Gastrocnemius medialis (tissue), 4 donors: ENCODE data around the gene NLGN2.

Experiments used
- POLR2A ChIP-seq, 2 donors: fragments of 450-650 bp; IDR thresholded peaks; one replicate each; pipeline ENCODE4 v1.6.1; 2017; ENCODE audit warnings: antibody characterized with exemption in 2 of 2, mild to moderate bottlenecking in 2 of 2, moderate library complexity in 2 of 2
- TF ChIP-seq, protein P1 (sequence below), 5 experiments: fragments of 450-650 bp in 3 of 5; fragments of 200-600 bp in 2 of 5; sonication (generic) in 2 of 5; IDR thresholded peaks in 4 of 5; conservative IDR thresholded peaks in 1 of 5; 1 replicate in 4 of 5; 2 replicates in 1 of 5; pipeline ENCODE4 v1.5.1; 2016 to 2019; ENCODE audit warnings: antibody characterized with exemption in 5 of 5, mild to moderate bottlenecking in 3 of 5, moderate library complexity in 3 of 5

DNA sequence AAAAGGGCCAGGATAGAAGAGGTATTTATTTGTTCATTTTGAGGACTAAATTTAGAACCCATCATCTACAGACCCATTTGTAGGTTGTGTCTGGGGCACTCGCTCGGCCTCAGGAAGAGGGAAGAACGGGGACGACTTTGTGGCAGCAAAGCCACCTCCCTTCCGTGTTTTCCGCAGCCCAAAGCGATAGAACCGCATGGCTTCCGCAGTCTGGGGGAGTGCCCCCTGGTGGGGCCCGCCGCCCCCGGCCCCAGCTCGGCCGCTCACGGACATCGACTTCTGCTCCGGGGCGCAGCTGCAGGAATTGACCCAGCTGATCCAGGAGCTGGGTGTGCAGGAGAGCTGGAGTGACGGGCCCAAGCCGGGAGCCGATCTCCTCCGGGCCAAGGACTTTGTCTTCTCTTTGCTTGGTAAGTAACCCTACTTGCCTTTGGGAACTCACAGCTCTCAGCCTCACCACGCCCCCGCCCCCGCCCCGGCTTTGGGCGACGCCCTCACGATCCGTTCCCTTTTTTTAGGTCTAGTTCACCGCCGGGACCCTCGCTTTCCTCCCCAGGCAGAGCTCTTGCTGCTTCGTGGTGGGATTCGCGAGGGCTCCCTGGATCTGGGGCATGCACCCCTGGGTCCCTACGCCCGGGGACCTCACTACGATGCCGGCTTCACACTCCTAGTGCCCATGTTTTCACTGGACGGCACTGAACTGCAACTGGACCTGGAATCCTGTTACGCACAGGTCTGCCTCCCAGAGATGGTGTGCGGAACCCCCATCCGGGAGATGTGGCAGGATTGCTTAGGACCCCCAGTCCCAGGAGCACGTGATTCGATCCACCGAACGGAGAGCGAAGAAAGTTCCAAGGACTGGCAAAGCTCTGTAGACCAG is 28.3 kb downstream of the NLGN2 start:
- TF ChIP-seq POLR2A (IDR thresholded peaks at IDR 0.05), result peak in 1 of 2 donors; percentile 4
- TF ChIP-seq, protein P1, sequence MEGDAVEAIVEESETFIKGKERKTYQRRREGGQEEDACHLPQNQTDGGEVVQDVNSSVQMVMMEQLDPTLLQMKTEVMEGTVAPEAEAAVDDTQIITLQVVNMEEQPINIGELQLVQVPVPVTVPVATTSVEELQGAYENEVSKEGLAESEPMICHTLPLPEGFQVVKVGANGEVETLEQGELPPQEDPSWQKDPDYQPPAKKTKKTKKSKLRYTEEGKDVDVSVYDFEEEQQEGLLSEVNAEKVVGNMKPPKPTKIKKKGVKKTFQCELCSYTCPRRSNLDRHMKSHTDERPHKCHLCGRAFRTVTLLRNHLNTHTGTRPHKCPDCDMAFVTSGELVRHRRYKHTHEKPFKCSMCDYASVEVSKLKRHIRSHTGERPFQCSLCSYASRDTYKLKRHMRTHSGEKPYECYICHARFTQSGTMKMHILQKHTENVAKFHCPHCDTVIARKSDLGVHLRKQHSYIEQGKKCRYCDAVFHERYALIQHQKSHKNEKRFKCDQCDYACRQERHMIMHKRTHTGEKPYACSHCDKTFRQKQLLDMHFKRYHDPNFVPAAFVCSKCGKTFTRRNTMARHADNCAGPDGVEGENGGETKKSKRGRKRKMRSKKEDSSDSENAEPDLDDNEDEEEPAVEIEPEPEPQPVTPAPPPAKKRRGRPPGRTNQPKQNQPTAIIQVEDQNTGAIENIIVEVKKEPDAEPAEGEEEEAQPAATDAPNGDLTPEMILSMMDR (IDR thresholded peaks at IDR 0.05 in 4 of 5, conservative IDR thresholded peaks at IDR 0.05 in 1 of 5), result no peak
